GM23248 (cell line): ENCODE measurements around the gene SURF1. TPM values are rescaled to one million over a fixed set of nuclear protein-coding genes. Genes with fewer than 3 reads are reported as not detected.

Experiments used
- DNase-seq: peaks from one replicate; pipeline ENCODE4 v3.0.0-alpha.2; 2015
- H2AFZ ChIP-seq: fragments of 200-600 bp; sonication (generic); 2 replicates; pipeline ENCODE4 v1.6.1; 2016; ENCODE audit warnings: antibody characterized with exemption
- H3F3A ChIP-seq: fragments of 200-600 bp; sonication (generic); 2 replicates; pipeline ENCODE4 v1.6.1; 2016; ENCODE audit warnings: mild to moderate bottlenecking, antibody characterized with exemption, mixed run types; ENCODE audit not compliant: insufficient read depth
- H3K27ac ChIP-seq: fragments of 200-600 bp; sonication (generic); 2 replicates; pipeline ENCODE4 v1.5.1; 2016; ENCODE audit warnings: mild to moderate bottlenecking
- H3K27me3 ChIP-seq: fragments of 200-600 bp; sonication (generic); replicated peaks from 2 replicates; pipeline ENCODE4 v1.6.1; 2016; ENCODE audit warnings: mild to moderate bottlenecking; ENCODE audit not compliant: insufficient read depth
- H3K36me3 ChIP-seq: fragments of 200-600 bp; sonication (generic); 2 replicates; pipeline ENCODE4 v1.6.1; 2016; ENCODE audit warnings: low read depth, mild to moderate bottlenecking
- H3K4me1 ChIP-seq: fragments of 200-600 bp; sonication (generic); 2 replicates; pipeline ENCODE4 v1.6.1; 2016; ENCODE audit warnings: mild to moderate bottlenecking; ENCODE audit not compliant: insufficient read depth
- H3K4me2 ChIP-seq: fragments of 200-600 bp; sonication (generic); one replicate; pipeline ENCODE4 v1.6.1; 2016; ENCODE audit warnings: mild to moderate bottlenecking; ENCODE audit not compliant: unreplicated experiment
- H3K4me3 ChIP-seq: fragments of 200-600 bp; sonication (generic); 2 replicates; pipeline ENCODE4 v1.5.1; 2016; ENCODE audit warnings: mild to moderate bottlenecking
- H3K79me2 ChIP-seq: fragments of 200-600 bp; sonication (generic); 2 replicates; pipeline ENCODE4 v1.6.1; 2016; ENCODE audit warnings: mild to moderate bottlenecking; ENCODE audit not compliant: insufficient read depth
- H3K9ac ChIP-seq: fragments of 200-600 bp; sonication (generic); 2 replicates; pipeline ENCODE4 v1.6.1; 2016; ENCODE audit warnings: mild to moderate bottlenecking
- H3K9me2 ChIP-seq: fragments of 200-600 bp; sonication (generic); 2 replicates; pipeline ENCODE4 v1.6.1; 2016; ENCODE audit warnings: mixed run types, mild to moderate bottlenecking, moderate library complexity; ENCODE audit not compliant: insufficient read depth
- H3K9me3 ChIP-seq: fragments of 200-600 bp; sonication (generic); one replicate; pipeline ENCODE4 v1.6.1; 2017; ENCODE audit warnings: low read depth
- H4K20me1 ChIP-seq: fragments of 200-600 bp; sonication (generic); 2 replicates; pipeline ENCODE4 v1.6.0; 2016; ENCODE audit not compliant: insufficient read depth
- EZH2 ChIP-seq: fragments of 200-600 bp; sonication (generic); IDR thresholded peaks from 2 replicates; pipeline ENCODE4 v1.6.1; 2018; ENCODE audit warnings: antibody characterized with exemption, mild to moderate bottlenecking; ENCODE audit not compliant: insufficient read depth, poor library complexity, severe bottlenecking
- EZH2phosphoT487 ChIP-seq: fragments of 200-600 bp; sonication (generic); IDR thresholded peaks from 2 replicates; pipeline ENCODE4 v1.6.1; 2018; ENCODE audit warnings: antibody characterized with exemption, moderate library complexity, mild to moderate bottlenecking, low read depth; ENCODE audit not compliant: insufficient read depth
- WGBS, 2 experiments: methylation state at CpG; one replicate each; pipeline ENCODE4 v1.1.6; 2015 to 2017; ENCODE audit warnings: low lambda C conversion rate in 2 of 2, low coverage in 1 of 2; ENCODE audit errors: missing lambda C conversion rate in 2 of 2; 5-methylcytosine and 5-hydroxymethylcytosine counted together
- in situ Hi-C: fragments of 300-500 bp; cut with MboI; formaldehyde crosslinking; loops from 2 replicates; pipeline ENCODE4 v1.15.0; 2020
- polyA plus RNA-seq: library from polyadenylated mRNA; unstranded; fragments of >200 nt; fragmentation: Nextera tagmentation; extraction: Ambion mirVana; gene quantifications from 2 replicates; pipeline ENCODE4 v1.2.1, GENCODE V29; 2016
- total RNA-seq: library from RNA; depleted of rRNA; stranded (reverse); fragments of >200 nt; shearing (Covaris generic); gene quantifications from 2 replicates; pipeline ENCODE4 v1.2.3, GENCODE V29; 2014

Gene SURF1
- total and polyA plus RNA-seq, 2 experiments from 2014 or later: 29.1 to 57.4 TPM

DNA sequence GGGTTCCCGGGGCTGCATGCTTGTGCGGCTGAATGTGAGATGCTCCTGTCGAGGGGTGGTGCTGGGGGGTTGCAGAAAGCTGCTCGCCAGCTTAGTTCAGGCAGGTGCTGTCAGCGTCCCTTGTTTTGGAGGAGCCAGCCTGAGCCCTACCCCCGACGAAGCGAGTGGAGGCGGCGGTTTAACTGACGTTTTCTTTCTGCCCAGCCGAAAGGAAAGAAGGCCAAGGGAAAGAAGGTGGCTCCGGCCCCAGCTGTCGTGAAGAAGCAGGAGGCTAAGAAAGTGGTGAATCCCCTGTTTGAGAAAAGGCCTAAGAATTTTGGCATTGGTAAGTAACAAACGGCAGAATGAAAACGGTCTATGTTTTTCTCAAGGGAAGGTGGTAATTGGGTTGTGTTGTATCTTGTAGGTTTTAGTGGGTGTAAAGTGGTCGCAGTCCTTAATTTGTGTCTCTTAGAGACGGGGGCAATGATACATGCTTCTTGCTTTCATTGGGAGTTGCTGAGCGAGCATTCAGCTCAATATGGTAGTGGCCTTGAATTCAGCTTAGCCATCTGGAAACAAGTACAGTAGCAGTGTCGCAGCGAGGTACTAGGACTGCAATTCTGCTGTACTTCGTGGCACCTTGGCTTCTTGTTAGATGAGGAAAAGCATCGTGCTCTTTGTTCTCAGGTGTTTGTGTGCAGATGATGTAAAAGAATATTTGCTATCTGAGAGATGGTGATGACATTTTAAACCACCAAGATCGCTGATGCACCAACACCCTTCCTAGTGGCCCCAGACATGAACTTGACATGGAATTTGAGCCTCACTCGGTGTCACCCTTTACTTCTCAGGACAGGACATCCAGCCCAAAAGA is 7.3 kb downstream of the SURF1 start:
- in situ Hi-C loops: no loop called here
- Histone ChIP-seq H3K27ac (peak overlapping the region; percentile 94), H3K36me3 (peaks cover 38% of the 10 kb centered on the region)

DNA sequence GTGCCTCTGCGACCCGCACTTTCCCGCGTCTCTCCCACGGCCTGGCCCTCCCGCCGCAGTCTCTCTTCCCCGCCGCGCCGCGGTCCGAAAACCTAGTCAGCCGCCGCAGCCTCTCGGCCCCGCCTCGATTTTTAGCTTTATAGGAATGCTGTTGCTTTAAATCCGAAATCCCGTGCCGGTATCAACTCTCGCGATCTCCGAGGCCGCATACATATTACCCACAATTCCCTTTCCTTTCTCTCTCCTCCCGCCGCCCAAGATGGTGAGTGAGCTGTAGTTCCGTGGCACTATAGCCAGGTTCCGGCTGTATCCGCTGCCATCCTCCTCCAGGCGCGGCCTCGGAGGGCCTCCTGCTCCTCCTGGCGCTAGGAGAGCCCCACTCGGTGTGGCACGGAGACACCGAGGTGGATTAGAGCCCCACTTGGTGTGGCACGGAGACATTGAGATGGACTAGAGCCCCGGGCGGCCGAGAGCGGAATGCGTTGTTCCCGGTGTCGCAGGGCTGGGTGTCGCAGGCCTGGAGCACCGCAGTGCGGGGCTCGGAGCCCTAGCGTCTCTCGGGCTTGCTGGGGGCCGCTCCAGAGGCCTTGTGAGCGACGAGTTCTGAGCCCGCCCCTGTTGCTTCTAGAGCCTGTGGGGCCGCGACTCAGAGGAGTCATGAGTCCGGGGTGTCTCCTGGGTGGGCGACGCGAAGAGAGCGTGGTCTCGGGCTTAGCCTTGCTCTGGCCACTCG is 8.1 kb downstream of the SURF1 start, which contains the start of the genes MED22 and RPL7A:
TSS of gene MED22 (minus strand) at position 147 of the 733 bp plus-strand sequence. CDS start 1,469 bp downstream, outside the sequence.
TSS of gene RPL7A (plus strand) at position 234 of the 733 bp plus-strand sequence. CDS start at position 260, 26 bp downstream.
- WGBS, 2 experiments: 1% methylated on average over 63 of the region's 64 CpGs
- Histone ChIP-seq H3K9me3 (no peaks in the 10 kb centered on the region), H3K4me1 (peaks cover 16% of the 10 kb centered on the region), H3K9me2 (no peaks in the 10 kb centered on the region), H2AFZ (peak within 1 kb of the TSS; percentile 67), H3K4me2 (peak within 1 kb of the TSS; percentile 100), H4K20me1 (no peaks in the 10 kb centered on the region), H3K79me2 (peaks cover 63% of the 10 kb centered on the region), H3K36me3 (peaks cover 38% of the 10 kb centered on the region), H3K27me3 (no peaks in the 10 kb centered on the region), H3K9ac (peak within 1 kb of the TSS; percentile 99), H3F3A (peaks cover 46% of the 10 kb centered on the region), H3K4me3 (peak within 1 kb of the TSS; percentile 98), H3K27ac (peak within 1 kb of the TSS; percentile 94)
- DNase-seq: peak; percentile 98
- in situ Hi-C loops: no loop called here
- TF ChIP-seq EZH2 (no peak), EZH2phosphoT487 (no peak)

More for the DNA sequence above, 7.3 kb downstream of the SURF1 start:
- Histone ChIP-seq H3K4me1 (peaks cover 16% of the 10 kb centered on the region), H3K79me2 (peaks cover 63% of the 10 kb centered on the region), H3K9ac (peak overlapping the region; percentile 99), H3K9me3 (no peaks in the 10 kb centered on the region), H3F3A (peaks cover 54% of the 10 kb centered on the region), H4K20me1 (no peaks in the 10 kb centered on the region), H2AFZ (no peak overlapping the region), H3K27me3 (no peaks in the 10 kb centered on the region), H3K4me3 (peak overlapping the region; percentile 98), H3K9me2 (no peaks in the 10 kb centered on the region), H3K4me2 (peak overlapping the region; percentile 100)
- peak; percentile 43 for DNase-seq
- WGBS, 2 experiments: 4% methylated on average over 24 to 25 of the region's 25 CpGs
- TF ChIP-seq EZH2phosphoT487 (no peak), EZH2 (no peak)

DNA sequence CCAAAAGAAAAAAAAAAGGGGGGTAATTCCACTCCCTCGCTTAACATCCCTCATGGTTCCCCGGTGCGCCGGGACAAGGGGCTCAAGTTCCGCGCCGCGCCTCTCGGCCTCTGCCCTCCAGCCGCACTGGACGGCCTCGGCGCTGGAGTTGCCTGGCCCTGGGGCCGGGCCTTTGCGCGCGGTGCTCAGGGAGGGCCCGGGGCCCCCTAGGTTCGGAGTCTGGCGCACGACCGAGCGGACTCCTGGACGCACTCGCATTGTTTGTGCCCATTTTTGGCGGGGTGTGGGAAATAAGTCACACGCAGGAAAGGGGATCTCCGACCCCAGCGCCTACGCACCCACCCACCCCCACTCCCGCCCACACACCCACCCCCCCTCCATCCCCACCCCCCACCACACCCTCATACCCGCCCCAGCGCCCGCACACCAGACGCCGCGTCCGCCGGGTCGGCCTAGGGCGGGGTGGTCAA is 8.7 kb downstream of the SURF1 start:
- 0% methylated on average over 27 to 36 of the region's 41 CpGs for WGBS, 2 experiments
- Histone ChIP-seq H3K79me2 (peaks cover 63% of the 10 kb centered on the region), H3K4me2 (peak overlapping the region; percentile 95), H3K9me3 (no peaks in the 10 kb centered on the region), H3K4me1 (peaks cover 16% of the 10 kb centered on the region), H3K9me2 (no peaks in the 10 kb centered on the region), H3K4me3 (peak overlapping the region; percentile 98), H3K27me3 (no peaks in the 10 kb centered on the region), H2AFZ (peak overlapping the region; percentile 67), H4K20me1 (no peaks in the 10 kb centered on the region), H3K9ac (peak overlapping the region; percentile 99), H3K27ac (peak overlapping the region; percentile 94), H3F3A (peaks cover 40% of the 10 kb centered on the region), H3K36me3 (peaks cover 37% of the 10 kb centered on the region)
- in situ Hi-C loops: no loop called here
- DNase-seq: peak; percentile 73
- no peak for TF ChIP-seq EZH2phosphoT487
- TF ChIP-seq EZH2: no peak
